Neural cell (in vitro differentiated cells): Measurements from ENCODE around the gene SPAG6. TPM values are rescaled to one million over a fixed set of nuclear protein-coding genes. Genes with fewer than 3 reads are reported as not detected.

ENCODE experiments used
- H2AFZ ChIP-seq: fragments of 200-600, 300-800 bp; sonication (generic), shearing (Covaris generic); 2 replicates; pipeline ENCODE4 v1.6.0; 2014; ENCODE audit warnings: low read depth, mild to moderate bottlenecking, antibody characterized with exemption, low read length, moderate library complexity
- H3F3A ChIP-seq: fragments of 200-600 bp; shearing (Covaris generic); 2 replicates; pipeline ENCODE4 v1.6.1; 2016; ENCODE audit warnings: mild to moderate bottlenecking, moderate library complexity, mixed read lengths, antibody characterized with exemption, low read length; ENCODE audit not compliant: insufficient read depth, poor library complexity, severe bottlenecking
- H3K27ac ChIP-seq: fragments of 200-600, 300-800 bp; sonication (generic), shearing (Covaris generic); 2 replicates; pipeline ENCODE4 v1.5.1; 2014; ENCODE audit warnings: mild to moderate bottlenecking, low read length, moderate library complexity
- H3K27me3 ChIP-seq: fragments of 300-800, 200-600 bp; sonication (generic), shearing (Covaris generic); 2 replicates; pipeline ENCODE4 v1.6.0; 2014; ENCODE audit warnings: mild to moderate bottlenecking, low read depth, low read length, moderate library complexity; ENCODE audit not compliant: insufficient read depth
- H3K36me3 ChIP-seq: fragments of 300-800, 200-600 bp; sonication (generic), shearing (Covaris generic); 2 replicates; pipeline ENCODE4 v1.5.1; 2014; ENCODE audit warnings: mild to moderate bottlenecking, antibody characterized with exemption, low read length, moderate library complexity; ENCODE audit not compliant: insufficient read depth
- H3K4me2 ChIP-seq: fragments of 300-800, 200-600 bp; sonication (generic), shearing (Covaris generic); 2 replicates; pipeline ENCODE4 v1.6.0; 2014; ENCODE audit warnings: mild to moderate bottlenecking, low read length
- H3K4me3 ChIP-seq: fragments of 300-800, 200-600 bp; sonication (generic), shearing (Covaris generic); 2 replicates; pipeline ENCODE4 v1.5.1; 2014; ENCODE audit warnings: mild to moderate bottlenecking, low read length, moderate library complexity
- H3K79me2 ChIP-seq: fragments of 200-600 bp; shearing (Covaris generic); replicated peaks from 2 replicates; pipeline ENCODE4 v1.6.0; 2014; ENCODE audit warnings: mild to moderate bottlenecking, low read length, moderate library complexity; ENCODE audit not compliant: insufficient read depth
- H3K9ac ChIP-seq: fragments of 300-800, 200-600 bp; sonication (generic), shearing (Covaris generic); 2 replicates; pipeline ENCODE4 v1.6.1; 2016; ENCODE audit warnings: mild to moderate bottlenecking, low read length, mixed read lengths
- H3K9me2 ChIP-seq: fragments of 200-600 bp; shearing (Covaris generic); 2 replicates; pipeline ENCODE4 v1.6.1; 2016; ENCODE audit warnings: mild to moderate bottlenecking, low read length, mixed read lengths; ENCODE audit not compliant: insufficient read depth
- H3K9me3 ChIP-seq: fragments of 200-600, 300-800 bp; sonication (generic), shearing (Covaris generic); 2 replicates; pipeline ENCODE4 v1.6.1; 2016; ENCODE audit warnings: mild to moderate bottlenecking, mixed run types, low read length, moderate library complexity, mixed read lengths
- H4K20me1 ChIP-seq: fragments of 200-600 bp; shearing (Covaris generic); 2 replicates; pipeline ENCODE4 v1.6.1; 2016; ENCODE audit warnings: mild to moderate bottlenecking, mixed run types; ENCODE audit not compliant: insufficient read depth
- CTCF ChIP-seq: fragments of 450-650 bp; IDR thresholded peaks from 2 replicates; pipeline ENCODE4 v1.5.1; 2014; ENCODE audit warnings: antibody characterized with exemption, mild to moderate bottlenecking, moderate library complexity; ENCODE audit not compliant: poor library complexity, severe bottlenecking
- EP300 ChIP-seq: fragments of 450-650 bp; conservative IDR thresholded peaks from 2 replicates; pipeline ENCODE4 v1.6.1; 2014; ENCODE audit warnings: antibody characterized with exemption, mild to moderate bottlenecking, moderate library complexity; ENCODE audit not compliant: poor library complexity, severe bottlenecking
- EZH2 ChIP-seq: fragments of 200-600, 300-800 bp; shearing (Covaris generic), sonication (generic); IDR thresholded peaks from 2 replicates; pipeline ENCODE4 v1.6.1; 2014; ENCODE audit warnings: antibody characterized with exemption, low read length, borderline replicate concordance, mild to moderate bottlenecking; ENCODE audit not compliant: insufficient read depth, poor library complexity, severe bottlenecking
- MXI1 ChIP-seq: fragments of 450-650 bp; conservative IDR thresholded peaks from 2 replicates; pipeline ENCODE4 v1.6.1; 2014; ENCODE audit warnings: antibody characterized with exemption, mild to moderate bottlenecking; ENCODE audit not compliant: poor library complexity, severe bottlenecking
- POLR2AphosphoS5 ChIP-seq: IDR thresholded peaks from 2 replicates; pipeline ENCODE4 v1.6.1; 2012
- RAD21 ChIP-seq: fragments of 450-650 bp; conservative IDR thresholded peaks from 2 replicates; pipeline ENCODE4 v1.6.1; 2014; ENCODE audit warnings: antibody characterized with exemption, mild to moderate bottlenecking, moderate library complexity
- REST ChIP-seq: IDR thresholded peaks from 2 replicates; pipeline ENCODE4 v1.6.1; 2012; ENCODE audit warnings: borderline replicate concordance
- SMC3 ChIP-seq: fragments of 450-650 bp; conservative IDR thresholded peaks from 2 replicates; pipeline ENCODE4 v1.6.1; 2014; ENCODE audit warnings: antibody characterized with exemption, mild to moderate bottlenecking, moderate library complexity; ENCODE audit not compliant: poor library complexity
- TAF1 ChIP-seq: IDR thresholded peaks from 2 replicates; pipeline ENCODE4 v1.6.1; 2012; ENCODE audit warnings: low read depth
- polyA plus RNA-seq: library from polyadenylated mRNA; depleted of rRNA; stranded (reverse); fragments of >200 nt; gene quantifications from 2 replicates; pipeline ENCODE4 v1.2.3, GENCODE V29; 2014

The SPAG6 gene
- polyA plus RNA-seq, 1 donor from 2014 or later, result 0.36 TPM

- TF ChIP-seq POLR2AphosphoS5 (no peak), TAF1 (no peak), CTCF (no peak), EZH2 (no peak), REST (no peak), MXI1 (no peak), EP300 (no peak), RAD21 (no peak), SMC3 (no peak)
- H3F3A ChIP-seq, result no peaks in the 10 kb centered on the region
- no peak overlapping the region for H2AFZ ChIP-seq
- H3K9me3 ChIP-seq, result peaks cover 13% of the 10 kb centered on the region
- H3K4me2 ChIP-seq, result no peak overlapping the region
- H3K9ac ChIP-seq, result no peak overlapping the region
- peaks cover 3% of the 10 kb centered on the region for H3K79me2 ChIP-seq
- no peak overlapping the region for H3K27ac ChIP-seq
- peak overlapping the region; percentile 66 for H3K4me3 ChIP-seq
- H4K20me1 ChIP-seq, result no peaks in the 10 kb centered on the region
- no peaks in the 10 kb centered on the region for H3K9me2 ChIP-seq
- peaks cover 85% of the 10 kb centered on the region for H3K27me3 ChIP-seq
- peaks cover 9% of the 10 kb centered on the region for H3K36me3 ChIP-seq
Observed at GRCh38 chr10:22334414-22335172, 10.7 kb upstream of the SPAG6 start.

- H3K9me2 ChIP-seq, result no peaks in the 10 kb centered on the region
- H3K9ac ChIP-seq, result peak overlapping the region; percentile 64
- H3F3A ChIP-seq, result peaks cover 6% of the 10 kb centered on the region
- peaks cover 93% of the 10 kb centered on the region for H3K27me3 ChIP-seq
- H3K4me3 ChIP-seq, result peak overlapping the region; percentile 66
- TF ChIP-seq TAF1 (no peak), SMC3 (no peak), CTCF (peak; percentile 37), EP300 (no peak), POLR2AphosphoS5 (no peak), EZH2 (no peak)
- H3K9me3 ChIP-seq, result peaks cover 13% of the 10 kb centered on the region
- H3K36me3 ChIP-seq, result peaks cover 4% of the 10 kb centered on the region
- peaks cover 3% of the 10 kb centered on the region for H3K79me2 ChIP-seq
- no peaks in the 10 kb centered on the region for H4K20me1 ChIP-seq
- no peak overlapping the region for H2AFZ ChIP-seq
- H3K27ac ChIP-seq, result no peak overlapping the region
- H3K4me2 ChIP-seq, result no peak overlapping the region
Observed at GRCh38 chr10:22335173-22335933, 9.9 kb upstream of the SPAG6 start.
